ENCODE measurements around the gene PYHIN1. TPM values are rescaled to one million over a fixed set of nuclear protein-coding genes. Genes with fewer than 3 reads are reported as not detected.
"Not testable (repeated sequence)": the region's sequence is repeated elsewhere in the genome, so short reads cannot be mapped to it uniquely, and the experiment has no call there.

Gene PYHIN1
- total RNA-seq, 2 donors from 2014 or later = 0.31 to 1.1 TPM

GRCh38 chr1:158972841-158973240 is 41.5 kb downstream of the PYHIN1 start:
- intact Hi-C loops (cut with DNase I, micrococcal nuclease) = no loop called here
- DNase-seq = no peak
- no peak for ATAC-seq

GRCh38 chr1:158976219-158976618 is 44.9 kb downstream of the PYHIN1 start:
- intact Hi-C loops (cut with DNase I, micrococcal nuclease) = no loop called here
- DNase-seq = no peak
- ATAC-seq = no peak

GRCh38 chr1:158978730-158979129 is 47.4 kb downstream of the PYHIN1 start:
- intact Hi-C loops (cut with DNase I, micrococcal nuclease) = no loop called here
- DNase-seq (no peak), ATAC-seq (no peak)

GRCh38 chr1:158979229-158979628 is 47.9 kb downstream of the PYHIN1 start:
- no peak for DNase-seq
- intact Hi-C loops (cut with DNase I, micrococcal nuclease) = no loop called here
- ATAC-seq = no peak

- ATAC-seq = no peak
- DNase-seq = no peak
- intact Hi-C loops (cut with DNase I, micrococcal nuclease) = no loop called here
Observed at GRCh38 chr1:158983235-158983634, 51.9 kb downstream of the PYHIN1 start.

- DNase-seq (no peak), ATAC-seq (no peak)
- intact Hi-C loops (cut with DNase I, micrococcal nuclease) = no loop called here
Observed at GRCh38 chr1:158984386-158984785, 53.0 kb downstream of the PYHIN1 start.

GRCh38 chr1:158989424-158989823 is 58.1 kb downstream of the PYHIN1 start:
- no peak for DNase-seq
- no peak for ATAC-seq
- intact Hi-C loops (cut with DNase I, micrococcal nuclease) = no loop called here

- ATAC-seq = no peak
- no peak for DNase-seq
- intact Hi-C loops (cut with DNase I, micrococcal nuclease) = no loop called here
Observed at GRCh38 chr1:158992787-158993312, 61.5 kb downstream of the PYHIN1 start.

GRCh38 chr1:158996998-158997397 is 65.6 kb downstream of the PYHIN1 start:
- no peak for DNase-seq
- no peak for ATAC-seq
- intact Hi-C loops (cut with DNase I, micrococcal nuclease) = loop anchor here in 1 of 2 donors (5.0 kb wide), 1 partner anchor 795 kb away; no protein-coding TSS in a partner anchor

- ATAC-seq = peak; percentile 33
- intact Hi-C loops (cut with DNase I, micrococcal nuclease) = loop anchor here in 1 of 2 donors (5.0 kb wide), 1 partner anchor 796 kb away; no protein-coding TSS in a partner anchor
- no peak for DNase-seq
Observed at GRCh38 chr1:158998037-158998780, 66.9 kb downstream of the PYHIN1 start.

GRCh38 chr1:158998781-158999161 is 67.4 kb downstream of the PYHIN1 start:
- intact Hi-C loops (cut with DNase I, micrococcal nuclease) = loop anchor here in 1 of 2 donors (5.0 kb wide), 1 partner anchor 796 kb away; no protein-coding TSS in a partner anchor
- DNase-seq (peak in 1 of 2 donors; percentile 45), ATAC-seq (peak; percentile 66)

GRCh38 chr1:158999316-159000069 is 68.1 kb downstream of the PYHIN1 start:
- intact Hi-C loops (cut with DNase I, micrococcal nuclease) = loop anchor here in 1 of 2 donors (5.0 kb wide), 1 partner anchor 797 kb away; no protein-coding TSS in a partner anchor
- DNase-seq = peak in 1 of 2 donors; percentile 69
- peak; percentile 44 for ATAC-seq

- DNase-seq = no peak
- intact Hi-C loops (cut with DNase I, micrococcal nuclease) = no loop called here
- ATAC-seq = no peak
Observed at GRCh38 chr1:159000070-159000409, 68.7 kb downstream of the PYHIN1 start.

- intact Hi-C loops (cut with DNase I, micrococcal nuclease) = no loop called here
- DNase-seq = peak; percentile 55 to 74
- peak; percentile 51 for ATAC-seq
Observed at GRCh38 chr1:159000625-159001024, 69.3 kb downstream of the PYHIN1 start.

- no peak for ATAC-seq
Observed at GRCh38 chr1:159005161-159005560, 73.8 kb downstream of the PYHIN1 start.

GRCh38 chr1:159005676-159006075 is 74.3 kb downstream of the PYHIN1 start:
- intact Hi-C loops (cut with DNase I, micrococcal nuclease) = no loop called here
- DNase-seq = no peak

More at GRCh38 chr1:159005161-159005560, 73.8 kb downstream of the PYHIN1 start:
- intact Hi-C loops (cut with DNase I, micrococcal nuclease) = no loop called here
- DNase-seq = no peak

GRCh38 chr1:159006210-159006807 is 75.0 kb downstream of the PYHIN1 start:
- DNase-seq; intact Hi-C loops (cut with DNase I, micrococcal nuclease): not testable (repeated sequence)
- peak; percentile 36 for ATAC-seq

More at GRCh38 chr1:159005676-159006075, 74.3 kb downstream of the PYHIN1 start:
- peak; percentile 36 for ATAC-seq

- ATAC-seq (no peak), DNase-seq (no peak)
- intact Hi-C loops (cut with DNase I, micrococcal nuclease) = no loop called here
Observed at GRCh38 chr1:159007726-159008125, 76.4 kb downstream of the PYHIN1 start.

GRCh38 chr1:159008744-159009188 is 77.4 kb downstream of the PYHIN1 start:
- DNase-seq (no peak), ATAC-seq (peak; percentile 36)
- intact Hi-C loops (cut with DNase I, micrococcal nuclease) = no loop called here
